Measurements from ENCODE around the gene GLCCI1.
"Not testable (repeated sequence)": the region's sequence is repeated elsewhere in the genome, so short reads cannot be mapped to it uniquely, and the experiment has no call there.

The GLCCI1 gene

DNA sequence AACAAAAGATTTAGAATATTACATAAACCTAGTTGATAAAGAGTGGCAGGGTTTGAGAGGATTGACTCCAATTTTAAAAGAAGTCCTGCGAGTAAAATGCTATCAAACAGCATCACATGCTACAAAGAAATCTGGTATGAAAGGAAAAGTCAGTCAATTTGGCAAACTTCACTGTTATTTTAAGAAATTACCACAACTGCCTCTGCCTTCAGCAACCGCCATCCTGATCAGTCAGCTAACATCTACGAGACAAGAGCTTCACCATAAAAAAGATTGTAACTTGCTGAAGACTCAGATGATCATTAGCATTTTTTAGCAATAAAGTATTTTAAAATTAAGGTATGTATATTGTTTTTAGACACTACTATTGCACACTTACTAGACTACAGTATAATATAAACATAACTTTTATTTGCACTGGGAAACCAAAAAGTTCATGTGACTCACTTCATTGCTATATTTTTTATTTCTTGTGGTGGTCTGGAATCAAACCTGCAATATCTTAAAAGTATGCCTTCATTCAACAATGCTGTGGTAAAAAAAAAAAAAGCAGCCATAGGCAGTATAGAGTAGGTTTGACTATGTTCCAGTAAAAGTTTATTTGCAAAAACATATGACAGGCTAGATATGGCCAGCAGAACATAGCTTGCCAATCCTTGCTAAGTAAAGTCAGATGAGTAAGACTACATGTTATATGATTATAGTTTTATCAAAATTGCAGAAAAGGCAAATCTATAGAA lies 74.4 kb downstream of the GLCCI1 start:
- DNase-seq (ENCODE audit: low read depth in 1 of 2, low spot score in 1 of 2), result no peak

DNA sequence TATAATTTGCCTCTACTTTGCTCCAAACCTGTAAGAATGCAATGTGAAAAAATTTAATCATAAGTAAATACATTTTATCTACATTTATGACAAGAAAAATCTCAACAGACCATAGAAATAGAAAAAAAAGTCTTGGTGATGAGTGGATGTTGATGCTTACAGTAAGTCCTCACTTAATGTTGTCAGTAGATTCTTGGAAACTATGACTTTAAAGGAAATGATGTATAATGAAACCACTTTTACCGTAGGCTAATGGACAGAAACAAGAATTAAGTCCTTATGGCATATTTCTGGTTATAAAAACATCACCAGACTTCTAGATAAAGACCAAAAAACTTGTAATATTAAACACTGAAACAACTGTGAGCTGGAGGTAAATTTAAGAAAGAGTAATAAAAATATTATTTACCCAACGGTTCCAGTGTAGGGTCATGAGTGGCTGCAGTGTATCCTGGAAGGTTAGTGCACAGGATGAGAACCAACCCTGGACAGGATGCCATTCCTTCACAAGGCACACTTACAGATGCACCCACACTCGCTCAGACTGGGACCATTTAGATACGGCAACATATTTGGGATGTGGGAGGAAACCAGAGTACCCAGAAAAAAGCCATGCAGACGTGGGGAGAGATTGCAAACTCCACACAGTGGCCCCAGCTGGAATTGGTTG lies 76.3 kb downstream of the GLCCI1 start:
- DNase-seq (ENCODE audit: low read depth in 1 of 2, low spot score in 1 of 2), result no peak

- not testable (repeated sequence) for DNase-seq (ENCODE audit: low read depth in 1 of 2, low spot score in 1 of 2)
Observed at GRCh38 chr7:8048067-8048466, 79.5 kb downstream of the GLCCI1 start.

DNA sequence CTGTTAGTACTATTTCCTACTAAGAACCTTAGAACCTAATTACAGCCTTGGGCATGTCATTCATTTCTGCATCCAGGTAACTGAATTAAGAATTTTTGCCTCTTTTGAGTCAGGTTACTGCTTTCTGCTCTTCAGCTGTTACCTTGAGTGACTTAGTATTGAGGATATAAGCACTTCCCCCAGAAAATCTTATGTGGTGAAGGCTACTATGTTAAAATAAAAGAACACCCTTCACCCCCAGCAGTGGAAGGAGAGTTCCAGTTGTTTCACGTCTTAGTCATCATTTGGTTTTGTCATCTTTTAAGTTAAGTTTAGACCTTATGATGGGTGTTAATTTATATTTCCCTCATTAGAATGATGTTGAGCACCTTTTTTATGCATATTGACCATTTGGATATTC lies 82.8 kb downstream of the GLCCI1 start:
- DNase-seq (ENCODE audit: low read depth in 1 of 2, low spot score in 1 of 2), result no peak

DNA sequence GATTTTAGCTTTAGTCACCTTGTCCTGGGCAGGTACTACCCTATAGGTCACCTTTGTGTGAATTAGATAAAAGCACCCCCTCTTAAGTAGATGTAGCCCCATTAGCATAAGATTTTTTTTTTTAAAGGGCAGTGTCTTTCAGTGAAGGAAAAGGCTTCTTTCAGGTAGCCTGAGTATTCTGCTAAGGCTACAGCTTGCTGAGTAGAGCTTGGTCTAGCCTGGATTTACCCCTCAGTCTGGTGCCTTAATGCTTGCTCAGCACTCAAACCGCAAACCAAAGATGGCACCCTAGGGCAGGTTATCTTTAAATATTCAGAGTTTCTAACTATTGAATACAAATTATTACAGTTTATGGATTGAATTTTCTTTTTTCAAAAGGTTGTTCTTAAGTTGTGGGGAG lies 83.4 kb downstream of the GLCCI1 start:
- no peak for DNase-seq (ENCODE audit: low read depth in 1 of 2, low spot score in 1 of 2)

DNA sequence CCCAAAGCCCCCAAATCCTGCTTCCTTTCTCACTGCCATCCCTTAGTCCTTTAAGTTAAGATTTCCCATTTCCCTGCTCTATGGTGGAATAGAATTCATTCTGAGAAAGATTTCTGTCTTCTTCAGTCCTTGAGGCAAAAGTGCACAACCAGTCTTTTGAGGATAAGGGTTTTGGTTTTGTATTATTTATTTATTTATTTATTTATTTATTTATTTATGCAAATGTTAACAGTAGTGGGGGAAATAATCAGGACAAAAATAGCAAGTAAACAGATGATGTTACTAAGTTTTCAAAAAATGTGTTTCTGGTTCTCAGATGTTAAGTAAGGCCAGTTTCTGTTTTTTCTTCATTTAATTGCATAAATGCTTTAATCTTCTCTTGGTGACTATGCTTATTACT lies 84.2 kb downstream of the GLCCI1 start:
- no peak for DNase-seq (ENCODE audit: low read depth in 1 of 2, low spot score in 1 of 2)

DNA sequence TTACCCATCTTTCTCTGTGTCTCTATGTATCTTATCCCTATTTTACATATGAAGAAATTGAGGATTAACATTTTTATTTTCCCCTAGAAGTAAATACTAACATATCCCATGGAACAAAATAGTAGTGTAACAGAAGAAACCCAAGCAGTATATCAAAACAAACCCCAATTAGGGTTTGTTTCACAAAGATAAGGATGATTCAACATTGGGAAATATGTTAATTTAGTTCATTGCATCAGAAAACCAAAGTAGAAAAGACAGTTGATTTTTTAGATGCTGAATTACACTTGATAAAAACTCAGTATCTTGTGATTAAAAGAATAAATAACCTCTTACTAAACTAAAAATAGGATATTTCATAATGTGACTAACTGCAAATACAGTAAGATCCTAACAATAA lies 87.8 kb downstream of the GLCCI1 start:
- DNase-seq (ENCODE audit: low read depth in 1 of 2, low spot score in 1 of 2), result no peak

DNA sequence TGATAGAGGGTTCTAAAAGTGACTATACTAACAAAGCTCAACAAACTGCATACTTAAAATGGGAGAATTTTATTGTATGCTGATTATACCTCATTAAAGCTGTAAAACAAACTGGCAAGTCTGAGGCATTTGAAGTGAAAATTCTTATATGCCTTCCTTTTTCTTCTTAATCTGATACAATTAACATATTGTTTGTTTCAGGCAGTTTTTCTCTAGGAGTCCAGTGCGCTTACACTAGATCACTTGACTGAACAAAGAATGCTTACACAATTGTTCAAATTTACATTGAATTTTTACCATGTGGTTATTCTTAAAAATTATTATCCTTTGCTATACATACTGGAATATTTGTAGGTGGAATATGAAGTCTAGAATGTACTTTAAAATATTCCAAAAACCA lies 89.0 kb downstream of the GLCCI1 start:
- DNase-seq (ENCODE audit: low read depth in 1 of 2, low spot score in 1 of 2), result no peak

- DNase-seq (ENCODE audit: low read depth in 1 of 2, low spot score in 1 of 2), result no peak
Observed at GRCh38 chr7:8058322-8058721, 89.7 kb downstream of the GLCCI1 start.

DNA sequence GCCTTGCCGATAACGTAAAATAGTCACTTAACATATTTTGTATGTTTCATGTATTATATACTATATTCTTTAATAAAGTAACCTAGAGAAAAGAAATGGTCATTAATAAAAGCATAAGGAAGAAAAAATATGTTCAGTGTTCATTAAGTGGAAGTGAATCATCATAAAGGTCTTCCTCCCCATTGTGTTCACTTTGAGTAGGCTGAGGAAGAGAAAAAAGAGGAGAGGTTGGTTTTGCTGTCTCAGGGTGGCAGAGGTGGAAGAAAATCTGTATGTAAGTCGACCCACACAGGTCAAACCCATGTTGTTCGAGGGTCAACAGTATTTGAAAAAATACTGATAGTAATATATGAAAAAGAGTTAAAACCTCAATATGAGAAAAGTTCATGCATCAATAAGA lies 90.3 kb downstream of the GLCCI1 start:
- DNase-seq (ENCODE audit: low read depth in 1 of 2, low spot score in 1 of 2), result no peak

DNA sequence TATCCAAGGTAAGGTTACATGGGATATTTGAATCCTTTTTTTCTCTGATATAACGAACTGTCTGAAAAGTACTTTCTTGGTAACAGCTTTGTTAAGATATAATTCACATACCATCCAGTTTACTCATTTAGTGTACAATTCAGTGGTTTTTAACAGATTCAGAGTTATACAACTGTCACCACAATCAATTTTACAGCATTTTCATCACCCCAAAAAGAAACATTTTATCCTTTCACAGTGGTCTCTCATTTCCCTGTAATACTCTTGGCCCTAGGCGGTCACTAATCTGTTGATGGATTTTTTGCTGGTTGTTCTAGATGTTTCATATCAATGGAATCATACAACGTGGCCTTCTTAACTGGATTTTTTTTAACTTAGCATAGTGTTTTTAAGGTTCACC lies 91.6 kb downstream of the GLCCI1 start:
- DNase-seq (ENCODE audit: low read depth in 1 of 2, low spot score in 1 of 2), result no peak

DNA sequence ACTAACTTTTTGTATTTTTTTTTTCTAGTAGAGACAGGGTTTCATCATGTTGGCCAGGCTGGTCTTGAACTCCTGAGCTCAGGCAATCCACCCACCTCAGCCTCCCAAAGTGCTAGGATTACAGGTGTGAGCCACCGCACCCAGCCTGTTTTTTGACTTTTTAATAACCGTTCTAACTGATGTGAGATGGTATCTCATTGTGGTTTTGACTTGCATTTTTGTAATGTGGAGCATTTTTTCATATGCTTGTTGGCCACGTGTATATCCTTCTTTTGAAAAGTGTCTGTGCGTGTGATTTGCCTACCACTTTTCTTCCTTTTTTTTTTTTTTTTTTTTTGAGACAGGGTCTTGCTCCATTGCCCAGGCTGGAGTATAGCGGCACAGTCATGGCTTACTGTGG lies 94.7 kb downstream of the GLCCI1 start:
- not testable (repeated sequence) for DNase-seq (ENCODE audit: low read depth in 1 of 2, low spot score in 1 of 2)

DNA sequence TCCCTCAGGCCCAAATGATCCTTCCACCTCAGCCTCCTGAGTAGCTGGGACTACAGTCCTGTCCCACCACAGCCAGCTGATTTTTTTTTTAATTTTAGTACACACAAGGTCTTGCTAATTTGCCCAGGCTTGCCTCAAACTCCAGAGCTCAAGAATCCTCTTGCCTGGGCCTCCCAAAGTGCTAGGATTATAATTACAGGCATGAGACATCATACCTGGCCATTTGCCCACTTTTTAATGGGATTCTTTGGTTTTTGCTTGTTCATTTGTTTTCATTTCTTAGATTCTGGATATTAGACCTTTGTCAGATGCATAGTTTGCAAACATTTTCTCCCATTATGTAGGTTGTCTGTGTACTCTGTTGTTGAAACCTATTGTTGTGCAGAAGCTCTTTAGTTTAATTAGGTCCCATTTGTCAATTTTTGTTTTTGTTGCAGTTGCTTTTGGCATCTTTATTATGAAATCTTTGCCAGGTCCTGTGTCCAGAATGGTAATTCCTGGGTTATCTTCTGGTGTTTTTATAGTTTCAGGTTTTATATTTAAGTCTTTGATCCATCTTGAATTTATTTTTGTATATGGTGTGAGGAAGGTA lies 95.2 kb downstream of the GLCCI1 start:
- DNase-seq (ENCODE audit: low read depth in 1 of 2, low spot score in 1 of 2), result no peak

- no peak for DNase-seq (ENCODE audit: low read depth in 1 of 2, low spot score in 1 of 2)
Observed at GRCh38 chr7:8064828-8065227, 96.2 kb downstream of the GLCCI1 start.

DNA sequence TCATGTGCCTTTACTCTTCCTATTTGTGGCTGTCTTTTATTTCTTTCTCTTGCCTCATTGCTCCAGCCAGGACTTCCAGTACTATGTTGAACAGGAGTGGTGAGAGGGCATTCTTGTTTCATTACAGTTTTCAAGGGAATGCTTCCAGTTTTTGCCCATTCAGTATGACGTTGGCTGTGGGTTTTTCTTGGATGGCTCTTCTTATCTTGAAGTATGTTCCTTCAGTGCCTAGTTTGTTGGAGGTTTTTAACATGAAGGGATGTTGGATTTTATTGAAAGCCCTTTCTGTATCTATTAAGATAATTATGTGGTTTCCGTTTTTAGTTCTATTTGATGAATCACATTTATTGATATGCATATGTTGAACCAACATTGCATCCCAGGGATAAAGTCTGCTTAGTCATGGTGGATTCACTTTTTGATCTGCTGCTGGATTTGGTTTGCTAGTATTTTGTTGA lies 96.8 kb downstream of the GLCCI1 start:
- no peak for DNase-seq (ENCODE audit: low read depth in 1 of 2, low spot score in 1 of 2)

- no peak for DNase-seq (ENCODE audit: low read depth in 1 of 2, low spot score in 1 of 2)
Observed at GRCh38 chr7:8068892-8069686, 100.5 kb downstream of the GLCCI1 start.

DNA sequence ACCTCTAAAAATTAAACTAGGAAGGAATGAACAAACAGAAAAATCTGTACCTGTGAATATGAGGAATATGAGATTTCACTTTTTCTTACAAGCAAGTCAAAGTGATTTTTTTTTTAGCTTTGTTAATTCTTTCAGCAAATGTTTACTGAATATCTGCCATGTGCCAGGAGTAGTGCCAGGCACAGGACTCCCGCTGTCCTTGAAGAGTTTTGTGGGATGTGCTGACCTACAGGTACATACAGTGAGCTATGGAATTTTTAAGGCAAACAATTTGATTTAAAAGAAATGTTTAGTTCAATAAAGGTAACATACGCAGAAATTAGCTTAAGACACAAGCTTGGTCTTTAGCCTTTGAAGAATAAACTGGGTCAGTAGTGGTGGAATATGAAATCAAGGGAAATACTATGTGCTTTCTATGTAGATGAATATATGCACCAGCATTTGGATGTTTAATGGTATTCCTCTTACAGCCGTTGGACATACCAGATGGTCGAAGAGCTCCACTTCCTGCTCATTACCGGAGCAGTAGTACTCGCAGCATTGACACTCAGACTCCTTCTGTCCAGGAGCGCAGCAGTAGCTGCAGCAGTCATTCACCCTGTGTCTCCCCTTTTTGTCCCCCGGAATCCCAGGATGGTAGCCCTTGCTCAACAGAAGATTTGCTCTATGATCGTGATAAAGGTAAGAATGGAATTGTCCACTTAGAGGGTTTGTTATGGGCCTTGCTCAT lies 102.0 kb downstream of the GLCCI1 start:
- no peak for DNase-seq (ENCODE audit: low read depth in 1 of 2, low spot score in 1 of 2)

- DNase-seq (ENCODE audit: low read depth in 1 of 2, low spot score in 1 of 2), result no peak
Observed at GRCh38 chr7:8078418-8078817, 109.8 kb downstream of the GLCCI1 start.

DNA sequence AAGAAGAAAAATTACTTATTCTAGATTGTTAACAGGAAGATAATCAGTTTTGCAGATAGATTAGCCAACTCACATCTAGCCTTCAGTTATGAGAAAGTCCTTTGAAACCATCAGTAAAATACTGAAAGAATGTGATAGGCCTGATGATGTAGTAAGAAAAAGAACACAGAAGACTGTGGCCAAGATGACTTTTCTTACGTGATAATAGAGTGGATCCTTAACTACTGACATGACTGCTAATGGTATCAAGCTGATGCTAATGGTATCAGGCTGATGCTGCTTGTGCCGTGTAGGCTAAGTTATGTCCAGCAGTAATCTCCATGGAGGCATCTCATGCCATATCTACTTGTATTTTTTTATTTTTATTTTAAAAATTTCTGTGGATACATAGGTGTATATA lies 114.2 kb downstream of the GLCCI1 start:
- DNase-seq (ENCODE audit: low read depth in 1 of 2, low spot score in 1 of 2), result no peak

GRCh38 chr7:8084836-8085235 lies 116.2 kb downstream of the GLCCI1 start:
- DNase-seq (ENCODE audit: low read depth in 1 of 2, low spot score in 1 of 2), result no peak

GRCh38 chr7:8085420-8085819 lies 116.8 kb downstream of the GLCCI1 start:
- DNase-seq (ENCODE audit: low read depth in 1 of 2, low spot score in 1 of 2), result no peak

All from stimulated activated CD4-positive, alpha-beta T cell treated with anti-CD3 and anti-CD28 coated beads, Interleukin-15, amount 100 ng/mL, for 1 hour (primary cell).